Endothelial cell of umbilical vein (primary cell): ENCODE data around the gene NLRP9.

Experiments used
- CTCF ChIP-seq, 2 donors: IDR thresholded peaks; 1 replicate in 1 of 2; 2 replicates in 1 of 2; pipeline ENCODE4 v1.5.1; 2011; ENCODE audit warnings: low read length in 2 of 2, mild to moderate bottlenecking in 2 of 2, moderate library complexity in 2 of 2, control low read depth in 1 of 2, inconsistent platforms in 1 of 2, low read depth in 1 of 2; ENCODE audit not compliant: insufficient read depth in 1 of 2; ENCODE audit errors: extremely low read depth in 1 of 2
- MAX ChIP-seq: IDR thresholded peaks from 2 replicates; pipeline ENCODE4 v1.6.1; 2011; ENCODE audit not compliant: insufficient read depth, insufficient read length

- TF ChIP-seq CTCF (IDR thresholded peaks at IDR 0.05; ENCODE audit: extremely low read depth in 1 of 2, insufficient read depth in 1 of 2, low read depth in 1 of 2, low read length in 2 of 2) (no peak), MAX (no peak)
Measured at GRCh38 chr19:55689411-55690108, 48.6 kb downstream of the NLRP9 start.
